HepG2 (cell line): Measurements from ENCODE around the gene TAS2R60. TPM values are rescaled to one million over a fixed set of nuclear protein-coding genes. Genes with fewer than 3 reads are reported as not detected.

Experiments
- NR2C2 ChIP-seq: sonication (generic); formaldehyde crosslinking; IDR thresholded peaks from 2 replicates; pipeline ENCODE4 v1.4.0; 2020; ENCODE audit warnings: missing genetic modification reagents, mild to moderate bottlenecking, moderate library complexity, borderline replicate concordance
- PHB2 ChIP-seq: fragments of 450-650 bp; IDR thresholded peaks from 2 replicates; pipeline ENCODE4 v1.6.1; 2018; ENCODE audit not compliant: partially characterized antibody
- TOPORS ChIP-seq: sonication (generic); formaldehyde crosslinking; IDR thresholded peaks from 2 replicates; pipeline ENCODE4 v1.8.0; 2023; ENCODE audit warnings: mild to moderate bottlenecking, missing genetic modification reagents
- ZNF296 ChIP-seq: sonication (generic); formaldehyde crosslinking; conservative IDR thresholded peaks from 2 replicates; pipeline ENCODE4 v1.5.0; 2020; ENCODE audit warnings: mild to moderate bottlenecking, missing genetic modification reagents
- ZNF761 ChIP-seq: sonication (generic); formaldehyde crosslinking; conservative IDR thresholded peaks from 2 replicates; pipeline ENCODE4 v1.4.0; 2020; ENCODE audit warnings: mild to moderate bottlenecking, missing genetic modification reagents
- polyA plus RNA-seq, 8 experiments: library from polyadenylated mRNA; depleted of rRNA in 3 of 8; stranded (reverse) in 7 of 8; unstranded in 1 of 8; fragments of >200 nt; fragmentation: Illumina TruSeq in 4 of 8; extraction: Trizol in 4 of 8; gene quantifications; 2 replicates each; pipeline versions ENCODE4 v1.2.1 to v1.2.3, GENCODE V29; 2011 to 2016; ENCODE audit warnings: low read depth in 4 of 8, missing spikeins in 1 of 8, mixed read lengths in 1 of 8; ENCODE audit not compliant: insufficient read depth in 1 of 8
- total RNA-seq, 5 experiments: library from RNA; depleted of rRNA; stranded (reverse); fragments of >200 nt; fragmentation: Illumina TruSeq; extraction: Trizol; gene quantifications; 2 replicates each; pipeline ENCODE4 v1.2.3, GENCODE V29; 2016; ENCODE audit warnings: low read depth in 1 of 5
- TF ChIP-seq, protein P1 (sequence below): sonication (generic); formaldehyde crosslinking; IDR thresholded peaks from 2 replicates; pipeline ENCODE4 v1.4.0; 2020; ENCODE audit warnings: mild to moderate bottlenecking, missing genetic modification reagents
- TF ChIP-seq, protein P2 (sequence below): sonication (generic); formaldehyde crosslinking; conservative IDR thresholded peaks from 2 replicates; pipeline ENCODE4 v1.8.0; 2022; ENCODE audit warnings: missing genetic modification reagents
- TF ChIP-seq, protein P3 (sequence below): sonication (generic); formaldehyde crosslinking; IDR thresholded peaks from 2 replicates; pipeline ENCODE4 v1.9.0; 2021; ENCODE audit warnings: mild to moderate bottlenecking, missing genetic modification reagents
- TF ChIP-seq, protein P4 (sequence below): sonication (generic); formaldehyde crosslinking; IDR thresholded peaks from 2 replicates; pipeline ENCODE4 v1.8.0; 2022; ENCODE audit warnings: mild to moderate bottlenecking, missing genetic modification reagents, moderate library complexity

TAS2R60 gene
- total and polyA plus RNA-seq, 2 of the 13 experiments (the other 11 are each of a cell fraction or from before 2014, with no cell fraction given) = not detected

DNA sequence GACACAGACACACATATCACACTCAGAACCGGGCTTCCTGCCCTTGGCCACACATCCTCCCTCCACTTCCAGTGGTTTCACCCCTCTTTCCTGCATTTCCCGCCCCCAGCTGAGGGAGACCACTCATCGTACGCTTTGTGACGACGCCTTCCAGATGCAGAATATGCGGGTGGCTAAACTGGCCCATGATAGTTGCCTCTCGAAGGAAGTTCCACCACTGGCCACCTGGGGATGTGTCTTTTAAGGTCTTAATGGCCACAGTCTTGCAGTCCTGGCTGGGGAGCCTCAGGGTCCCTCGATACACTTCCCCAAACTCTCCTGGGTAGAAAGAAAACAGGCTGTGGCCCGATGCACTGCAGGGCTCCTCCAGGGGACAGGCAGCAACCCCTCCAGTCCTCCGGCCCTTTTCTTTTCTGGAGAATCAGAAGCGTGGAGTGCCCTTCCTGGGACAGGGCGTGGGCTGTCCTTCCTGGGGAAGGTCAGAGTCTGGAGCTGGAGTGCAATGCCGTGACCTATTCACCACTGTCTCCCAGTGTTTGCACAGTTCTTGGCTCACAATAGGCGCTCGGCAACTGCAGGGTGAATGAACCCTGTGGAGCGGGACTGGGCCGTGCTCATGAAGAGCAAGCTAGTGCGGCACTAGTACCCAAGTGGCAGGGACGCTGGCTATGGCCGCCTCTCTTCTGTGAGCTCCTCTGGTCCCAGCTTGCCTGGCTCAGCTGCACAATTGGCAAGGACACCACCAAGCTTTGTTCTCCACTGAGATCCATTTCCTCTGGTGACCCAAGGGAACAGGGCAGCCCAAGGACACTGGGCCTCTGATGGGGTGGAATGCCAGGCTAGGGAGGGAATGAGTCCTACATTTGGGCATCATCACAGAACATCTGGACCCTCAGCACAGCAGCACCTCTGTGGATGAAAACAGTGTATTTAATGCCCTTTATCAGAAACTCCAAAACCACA lies 47.8 kb upstream of the TAS2R60 start (continued):
- TF ChIP-seq, protein P1, sequence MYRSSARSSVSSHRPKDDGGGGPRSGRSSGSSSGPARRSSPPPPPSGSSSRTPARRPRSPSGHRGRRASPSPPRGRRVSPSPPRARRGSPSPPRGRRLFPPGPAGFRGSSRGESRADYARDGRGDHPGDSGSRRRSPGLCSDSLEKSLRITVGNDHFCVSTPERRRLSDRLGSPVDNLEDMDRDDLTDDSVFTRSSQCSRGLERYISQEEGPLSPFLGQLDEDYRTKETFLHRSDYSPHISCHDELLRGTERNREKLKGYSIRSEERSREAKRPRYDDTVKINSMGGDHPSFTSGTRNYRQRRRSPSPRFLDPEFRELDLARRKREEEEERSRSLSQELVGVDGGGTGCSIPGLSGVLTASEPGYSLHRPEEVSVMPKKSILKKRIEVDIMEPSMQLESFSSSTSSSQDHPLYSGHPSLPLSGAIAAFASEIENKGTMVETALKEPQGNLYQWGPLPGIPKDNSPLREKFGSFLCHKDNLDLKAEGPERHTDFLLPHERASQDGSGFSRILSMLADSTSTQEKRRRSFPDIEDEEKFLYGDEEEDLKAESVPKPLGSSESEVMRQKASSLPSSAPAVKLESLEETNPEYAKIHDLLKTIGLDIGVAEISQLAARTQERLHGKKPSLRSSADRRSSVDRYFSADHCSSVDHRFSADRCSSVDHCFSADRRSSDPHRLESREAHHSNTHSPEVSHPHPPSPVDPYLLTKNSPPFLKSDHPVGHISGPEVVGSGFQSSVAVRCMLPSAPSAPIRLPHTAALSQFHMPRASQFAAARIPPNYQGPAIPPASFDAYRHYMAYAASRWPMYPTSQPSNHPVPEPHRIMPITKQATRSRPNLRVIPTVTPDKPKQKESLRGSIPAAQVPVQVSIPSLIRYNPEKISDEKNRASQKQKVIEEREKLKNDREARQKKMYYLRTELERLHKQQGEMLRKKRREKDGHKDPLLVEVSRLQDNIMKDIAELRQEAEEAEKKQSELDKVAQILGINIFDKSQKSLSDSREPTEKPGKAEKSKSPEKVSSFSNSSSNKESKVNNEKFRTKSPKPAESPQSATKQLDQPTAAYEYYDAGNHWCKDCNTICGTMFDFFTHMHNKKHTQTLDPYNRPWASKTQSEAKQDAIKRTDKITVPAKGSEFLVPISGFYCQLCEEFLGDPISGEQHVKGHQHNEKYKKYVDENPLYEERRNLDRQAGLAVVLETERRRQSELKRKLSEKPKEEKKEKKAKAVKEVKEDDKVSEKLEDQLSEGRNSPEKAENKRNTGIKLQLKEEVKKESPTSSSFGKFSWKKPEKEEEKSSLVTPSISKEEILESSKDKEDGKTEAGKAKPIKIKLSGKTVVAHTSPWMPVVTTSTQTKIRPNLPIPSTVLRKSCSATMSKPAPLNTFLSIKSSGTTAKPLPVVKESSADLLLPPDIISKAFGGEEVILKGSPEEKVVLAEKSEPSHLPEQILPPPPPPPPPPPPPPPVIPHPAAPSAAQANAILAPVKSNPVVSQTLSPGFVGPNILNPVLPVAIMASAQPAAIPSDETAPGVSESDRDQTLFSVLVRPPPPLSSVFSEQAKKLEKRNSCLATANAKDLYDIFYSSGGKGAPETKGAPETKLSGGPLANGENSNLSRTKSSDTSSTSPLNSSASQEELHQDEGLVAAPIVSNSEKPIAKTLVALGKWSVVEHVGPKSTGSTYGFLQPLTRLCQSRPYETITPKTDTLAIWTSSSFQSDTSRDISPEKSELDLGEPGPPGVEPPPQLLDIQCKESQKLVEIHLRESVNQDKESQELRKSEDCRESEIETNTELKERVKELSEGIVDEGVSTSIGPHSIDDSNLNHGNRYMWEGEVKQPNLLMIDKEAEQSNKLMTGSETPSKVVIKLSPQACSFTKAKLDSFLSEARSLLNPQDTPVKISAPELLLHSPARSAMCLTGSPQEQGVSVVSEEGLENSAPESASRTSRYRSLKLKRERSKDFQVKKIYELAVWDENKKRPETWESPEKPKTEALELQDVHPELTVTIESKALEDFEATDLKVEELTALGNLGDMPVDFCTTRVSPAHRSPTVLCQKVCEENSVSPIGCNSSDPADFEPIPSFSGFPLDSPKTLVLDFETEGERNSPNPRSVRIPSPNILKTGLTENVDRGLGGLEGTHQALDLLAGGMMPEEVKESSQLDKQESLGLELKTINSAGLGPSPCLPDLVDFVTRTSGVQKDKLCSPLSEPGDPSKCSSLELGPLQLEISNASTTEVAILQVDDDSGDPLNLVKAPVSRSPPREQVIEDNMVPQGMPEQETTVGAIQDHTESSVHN (CRISPR knock-in tag) = 0 out of 2 replicates have a peak, but pooled peaks have one; percentile 40
- no peak for TF ChIP-seq TOPORS
- TF ChIP-seq PHB2 = no peak
- TF ChIP-seq, protein P2, sequence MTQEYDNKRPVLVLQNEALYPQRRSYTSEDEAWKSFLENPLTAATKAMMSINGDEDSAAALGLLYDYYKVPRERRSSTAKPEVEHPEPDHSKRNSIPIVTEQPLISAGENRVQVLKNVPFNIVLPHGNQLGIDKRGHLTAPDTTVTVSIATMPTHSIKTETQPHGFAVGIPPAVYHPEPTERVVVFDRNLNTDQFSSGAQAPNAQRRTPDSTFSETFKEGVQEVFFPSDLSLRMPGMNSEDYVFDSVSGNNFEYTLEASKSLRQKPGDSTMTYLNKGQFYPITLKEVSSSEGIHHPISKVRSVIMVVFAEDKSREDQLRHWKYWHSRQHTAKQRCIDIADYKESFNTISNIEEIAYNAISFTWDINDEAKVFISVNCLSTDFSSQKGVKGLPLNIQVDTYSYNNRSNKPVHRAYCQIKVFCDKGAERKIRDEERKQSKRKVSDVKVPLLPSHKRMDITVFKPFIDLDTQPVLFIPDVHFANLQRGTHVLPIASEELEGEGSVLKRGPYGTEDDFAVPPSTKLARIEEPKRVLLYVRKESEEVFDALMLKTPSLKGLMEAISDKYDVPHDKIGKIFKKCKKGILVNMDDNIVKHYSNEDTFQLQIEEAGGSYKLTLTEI (CRISPR knock-in tag) = no peak
- TF ChIP-seq, protein P3, sequence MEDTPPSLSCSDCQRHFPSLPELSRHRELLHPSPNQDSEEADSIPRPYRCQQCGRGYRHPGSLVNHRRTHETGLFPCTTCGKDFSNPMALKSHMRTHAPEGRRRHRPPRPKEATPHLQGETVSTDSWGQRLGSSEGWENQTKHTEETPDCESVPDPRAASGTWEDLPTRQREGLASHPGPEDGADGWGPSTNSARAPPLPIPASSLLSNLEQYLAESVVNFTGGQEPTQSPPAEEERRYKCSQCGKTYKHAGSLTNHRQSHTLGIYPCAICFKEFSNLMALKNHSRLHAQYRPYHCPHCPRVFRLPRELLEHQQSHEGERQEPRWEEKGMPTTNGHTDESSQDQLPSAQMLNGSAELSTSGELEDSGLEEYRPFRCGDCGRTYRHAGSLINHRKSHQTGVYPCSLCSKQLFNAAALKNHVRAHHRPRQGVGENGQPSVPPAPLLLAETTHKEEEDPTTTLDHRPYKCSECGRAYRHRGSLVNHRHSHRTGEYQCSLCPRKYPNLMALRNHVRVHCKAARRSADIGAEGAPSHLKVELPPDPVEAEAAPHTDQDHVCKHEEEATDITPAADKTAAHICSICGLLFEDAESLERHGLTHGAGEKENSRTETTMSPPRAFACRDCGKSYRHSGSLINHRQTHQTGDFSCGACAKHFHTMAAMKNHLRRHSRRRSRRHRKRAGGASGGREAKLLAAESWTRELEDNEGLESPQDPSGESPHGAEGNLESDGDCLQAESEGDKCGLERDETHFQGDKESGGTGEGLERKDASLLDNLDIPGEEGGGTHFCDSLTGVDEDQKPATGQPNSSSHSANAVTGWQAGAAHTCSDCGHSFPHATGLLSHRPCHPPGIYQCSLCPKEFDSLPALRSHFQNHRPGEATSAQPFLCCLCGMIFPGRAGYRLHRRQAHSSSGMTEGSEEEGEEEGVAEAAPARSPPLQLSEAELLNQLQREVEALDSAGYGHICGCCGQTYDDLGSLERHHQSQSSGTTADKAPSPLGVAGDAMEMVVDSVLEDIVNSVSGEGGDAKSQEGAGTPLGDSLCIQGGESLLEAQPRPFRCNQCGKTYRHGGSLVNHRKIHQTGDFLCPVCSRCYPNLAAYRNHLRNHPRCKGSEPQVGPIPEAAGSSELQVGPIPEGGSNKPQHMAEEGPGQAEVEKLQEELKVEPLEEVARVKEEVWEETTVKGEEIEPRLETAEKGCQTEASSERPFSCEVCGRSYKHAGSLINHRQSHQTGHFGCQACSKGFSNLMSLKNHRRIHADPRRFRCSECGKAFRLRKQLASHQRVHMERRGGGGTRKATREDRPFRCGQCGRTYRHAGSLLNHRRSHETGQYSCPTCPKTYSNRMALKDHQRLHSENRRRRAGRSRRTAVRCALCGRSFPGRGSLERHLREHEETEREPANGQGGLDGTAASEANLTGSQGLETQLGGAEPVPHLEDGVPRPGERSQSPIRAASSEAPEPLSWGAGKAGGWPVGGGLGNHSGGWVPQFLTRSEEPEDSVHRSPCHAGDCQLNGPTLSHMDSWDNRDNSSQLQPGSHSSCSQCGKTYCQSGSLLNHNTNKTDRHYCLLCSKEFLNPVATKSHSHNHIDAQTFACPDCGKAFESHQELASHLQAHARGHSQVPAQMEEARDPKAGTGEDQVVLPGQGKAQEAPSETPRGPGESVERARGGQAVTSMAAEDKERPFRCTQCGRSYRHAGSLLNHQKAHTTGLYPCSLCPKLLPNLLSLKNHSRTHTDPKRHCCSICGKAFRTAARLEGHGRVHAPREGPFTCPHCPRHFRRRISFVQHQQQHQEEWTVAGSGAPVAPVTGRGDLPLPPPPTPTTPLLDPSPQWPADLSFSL (CRISPR knock-in tag) = no peak
- TF ChIP-seq, protein P4, sequence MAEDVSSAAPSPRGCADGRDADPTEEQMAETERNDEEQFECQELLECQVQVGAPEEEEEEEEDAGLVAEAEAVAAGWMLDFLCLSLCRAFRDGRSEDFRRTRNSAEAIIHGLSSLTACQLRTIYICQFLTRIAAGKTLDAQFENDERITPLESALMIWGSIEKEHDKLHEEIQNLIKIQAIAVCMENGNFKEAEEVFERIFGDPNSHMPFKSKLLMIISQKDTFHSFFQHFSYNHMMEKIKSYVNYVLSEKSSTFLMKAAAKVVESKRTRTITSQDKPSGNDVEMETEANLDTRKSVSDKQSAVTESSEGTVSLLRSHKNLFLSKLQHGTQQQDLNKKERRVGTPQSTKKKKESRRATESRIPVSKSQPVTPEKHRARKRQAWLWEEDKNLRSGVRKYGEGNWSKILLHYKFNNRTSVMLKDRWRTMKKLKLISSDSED (CRISPR knock-in tag) = no peak
- peak; percentile 93 for TF ChIP-seq ZNF761 (CRISPR knock-in tag)
- TF ChIP-seq NR2C2 (CRISPR knock-in tag) = peak; percentile 79
- peak; percentile 78; the same call in 1 of the 2 replicates for TF ChIP-seq ZNF296 (CRISPR knock-in tag)
